NB4 (cell line): ENCODE results near the gene ADK.
"Not testable (repeated sequence)": the region's sequence is repeated elsewhere in the genome, so short reads cannot be mapped to it uniquely, and the experiment has no call there.

ENCODE experiments used
- DNase-seq: peaks from one replicate; pipeline ENCODE4 v3.0.0; 2010; ENCODE audit warnings: low read depth
- H3K4me3 ChIP-seq: one replicate; pipeline ENCODE4 v1.5.1; 2011; ENCODE audit warnings: mild to moderate bottlenecking, low read depth, low read length, moderate library complexity
- CTCF ChIP-seq: IDR thresholded peaks from one replicate; pipeline ENCODE4 v1.5.1; 2012; ENCODE audit warnings: low read depth, low read length
- MAX ChIP-seq: IDR thresholded peaks from 2 replicates; pipeline ENCODE4 v1.6.1; 2011; ENCODE audit warnings: low read depth, low read length
- MYC ChIP-seq: IDR thresholded peaks from 2 replicates; pipeline ENCODE4 v1.6.1; 2011; ENCODE audit warnings: low read depth, low read length
- POLR2A ChIP-seq: IDR thresholded peaks from 2 replicates; pipeline ENCODE4 v1.6.1; 2011; ENCODE audit warnings: mild to moderate bottlenecking; ENCODE audit not compliant: insufficient read length; ENCODE audit errors: extremely low read depth

Gene ADK

DNA sequence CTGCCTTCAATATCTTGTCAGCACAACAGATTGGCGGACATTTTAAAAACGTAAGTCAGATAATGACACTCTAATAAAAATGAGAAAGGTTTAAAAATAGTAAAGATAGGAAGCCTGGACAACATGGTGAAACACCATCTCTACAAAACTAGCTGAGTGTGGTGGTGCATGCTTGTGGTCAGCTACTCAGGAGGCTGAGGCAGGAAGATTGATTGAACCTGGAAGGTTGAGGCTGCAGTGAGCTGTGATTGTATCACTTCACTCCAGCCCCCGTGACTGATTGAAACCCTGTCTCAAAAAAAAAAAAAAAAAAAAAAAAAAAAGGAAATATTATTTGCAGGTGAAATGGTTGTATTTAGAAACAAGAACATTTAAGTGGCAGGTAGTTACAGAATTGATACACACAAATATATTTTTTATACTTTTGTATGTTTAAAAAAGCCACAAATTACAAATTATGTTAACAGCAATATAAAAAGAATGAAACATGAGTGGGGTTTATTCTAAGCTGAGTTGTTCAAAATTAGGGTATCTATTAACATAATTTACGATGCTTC, 141.9 kb downstream of the ADK start:
- no peak for DNase-seq
- no peak overlapping the region for H3K4me3 ChIP-seq
- TF ChIP-seq MYC = no peak

- DNase-seq = no peak
- no peak overlapping the region for H3K4me3 ChIP-seq
- TF ChIP-seq POLR2A = no peak
- no peak for TF ChIP-seq CTCF
- TF ChIP-seq MAX = no peak
- TF ChIP-seq MYC = no peak
Measured at GRCh38 chr10:74293686-74294371, 142.8 kb downstream of the ADK start.

- TF ChIP-seq POLR2A (no peak), MYC (no peak), MAX (no peak), CTCF (no peak)
- DNase-seq = no peak
- no peak overlapping the region for H3K4me3 ChIP-seq
Measured at GRCh38 chr10:74297389-74298080, 146.5 kb downstream of the ADK start.

DNA sequence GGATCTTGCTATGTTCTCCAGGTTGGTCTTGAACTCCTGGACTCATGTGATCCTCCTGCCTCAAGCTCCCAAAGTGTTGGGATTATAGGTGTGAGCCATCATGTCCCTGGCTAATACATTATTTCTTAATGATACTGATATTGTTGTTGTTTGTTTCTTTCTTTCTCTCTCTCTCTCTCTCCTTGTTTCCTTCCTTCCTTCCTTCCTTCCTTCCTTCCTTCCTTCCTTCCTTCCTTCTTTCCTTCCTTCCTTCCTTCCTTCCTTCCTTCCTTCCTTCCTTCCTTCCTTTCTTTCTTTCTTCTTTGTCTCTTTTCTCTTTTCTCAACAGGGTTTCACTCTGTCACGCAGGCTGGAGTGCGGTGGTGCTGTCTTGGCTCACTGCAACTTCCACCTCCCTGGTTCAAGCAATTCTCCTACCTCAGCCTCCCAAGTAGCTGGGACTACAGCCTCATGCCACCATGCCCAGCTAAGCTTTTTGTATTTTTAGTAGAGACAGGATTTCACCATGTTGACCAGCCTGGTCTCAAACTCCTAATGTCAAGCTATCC, 149.1 kb downstream of the ADK start:
- H3K4me3 ChIP-seq, DNase-seq: not testable (repeated sequence)

DNA sequence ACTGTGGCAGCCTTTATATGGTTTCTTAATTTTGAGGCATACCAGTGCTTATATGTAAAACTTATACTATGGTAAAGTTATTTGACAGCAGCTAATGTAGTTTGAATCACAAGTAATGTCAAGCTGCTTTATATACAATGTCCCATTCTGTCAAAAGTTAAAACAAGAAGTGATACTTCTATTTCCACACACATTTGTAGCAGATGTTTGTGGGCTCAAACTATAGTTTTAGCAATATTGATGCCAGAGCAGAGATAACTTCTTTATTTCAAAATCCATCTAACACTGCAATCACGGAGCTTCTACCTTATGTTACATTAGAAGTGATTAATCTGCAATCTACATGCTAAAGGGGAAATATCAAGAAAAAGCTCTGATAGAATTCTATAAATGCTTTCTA, 149.6 kb downstream of the ADK start:
- peak; percentile 12 for DNase-seq
- no peak overlapping the region for H3K4me3 ChIP-seq
- no peak for TF ChIP-seq CTCF
- no peak for TF ChIP-seq MYC
- no peak for TF ChIP-seq MAX
- TF ChIP-seq POLR2A = no peak

- DNase-seq = no peak
- TF ChIP-seq POLR2A (no peak), MAX (no peak), MYC (no peak), CTCF (no peak)
- no peak overlapping the region for H3K4me3 ChIP-seq
Measured at GRCh38 chr10:74305730-74306129, 154.7 kb downstream of the ADK start.
